GM19324 (cell line): Measurements from ENCODE around the gene NDUFB10.

Source experiments
- ATAC-seq: cut with Tn5 transposase; IDR thresholded peaks from one replicate; pipeline ENCODE4 v1.9.1; 2021; ENCODE audit warnings: mild to moderate bottlenecking, moderate library complexity; ENCODE audit not compliant: unreplicated experiment, low FRiP score

Gene NDUFB10

DNA sequence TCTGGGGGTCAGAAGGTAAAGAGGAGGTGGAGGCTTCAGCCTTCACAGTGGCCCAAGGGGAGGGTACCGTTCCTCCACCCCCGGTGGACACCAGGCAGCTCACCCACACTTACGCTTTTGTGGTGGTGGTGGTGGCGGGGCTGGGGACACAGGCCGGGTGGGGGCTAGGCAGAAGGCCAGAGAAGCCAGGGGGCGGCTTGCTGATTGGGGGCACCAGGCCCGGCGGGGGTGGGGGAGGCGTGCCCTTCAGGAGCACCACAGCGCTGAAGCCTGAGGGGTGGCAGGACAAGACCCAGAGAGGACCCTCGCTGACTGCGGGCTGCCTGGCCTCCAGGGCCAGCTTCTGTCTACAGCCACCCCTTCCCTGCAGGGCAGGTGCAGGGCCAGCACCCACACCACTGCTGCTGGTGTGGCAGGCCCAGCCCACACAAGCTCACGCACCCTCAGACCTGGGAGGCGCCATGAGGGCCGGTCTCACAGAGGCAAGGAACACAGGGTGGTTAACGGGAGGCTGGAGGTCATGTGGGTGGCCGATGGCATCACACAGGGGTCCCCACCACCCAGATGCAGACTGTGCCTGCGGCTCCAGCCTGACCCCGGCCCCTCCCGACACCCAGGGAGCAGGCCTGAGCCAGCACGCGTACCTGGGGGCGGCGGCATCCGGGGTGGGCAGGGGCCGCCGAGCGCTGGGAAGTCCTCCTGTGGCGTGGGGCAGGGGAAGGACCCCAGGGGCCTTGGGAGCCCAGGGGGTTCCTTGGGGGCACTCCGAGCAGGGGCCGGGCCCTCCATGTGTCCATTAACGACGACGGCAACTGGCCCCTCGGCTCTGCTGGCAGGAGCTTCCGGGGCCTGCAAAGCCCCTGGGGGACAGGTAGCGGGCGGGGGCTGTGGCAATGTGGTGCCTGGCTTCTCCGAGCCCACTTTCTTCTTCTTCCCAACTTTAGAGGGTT is 39.8 kb downstream of the NDUFB10 start:
- no peak for ATAC-seq

DNA sequence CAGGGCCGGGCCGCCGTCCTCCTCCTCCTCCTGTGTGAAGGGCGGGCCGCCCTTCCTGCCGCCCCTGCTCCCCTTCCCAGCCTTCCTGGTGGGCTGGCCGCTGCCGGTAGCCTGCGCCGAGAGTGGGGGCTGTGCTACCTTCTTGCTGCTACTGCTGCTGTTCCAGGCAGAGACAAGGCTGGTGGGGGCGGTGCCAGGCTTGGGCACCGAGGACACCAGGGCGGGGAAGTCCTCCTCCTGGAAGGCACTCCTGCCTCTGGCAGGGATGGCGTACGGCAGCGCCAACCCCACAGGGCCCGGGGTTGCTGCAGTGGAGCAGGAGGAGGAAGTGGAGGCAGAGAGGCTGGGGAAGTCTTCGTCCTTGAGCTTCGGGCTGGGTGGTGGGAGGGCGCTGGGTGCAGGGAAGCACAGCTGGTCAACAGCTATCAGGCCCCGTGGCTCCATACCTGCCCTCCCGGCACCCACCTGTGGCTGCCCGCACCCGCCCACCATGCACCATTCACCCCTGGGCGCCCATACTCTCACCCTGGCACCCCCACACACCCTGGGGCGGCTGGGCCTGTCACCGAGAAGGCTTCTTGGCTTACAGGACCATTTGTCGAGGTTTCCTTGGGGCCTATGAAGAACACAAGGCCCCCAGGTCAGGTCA is 40.7 kb downstream of the NDUFB10 start:
- ATAC-seq = no peak

DNA sequence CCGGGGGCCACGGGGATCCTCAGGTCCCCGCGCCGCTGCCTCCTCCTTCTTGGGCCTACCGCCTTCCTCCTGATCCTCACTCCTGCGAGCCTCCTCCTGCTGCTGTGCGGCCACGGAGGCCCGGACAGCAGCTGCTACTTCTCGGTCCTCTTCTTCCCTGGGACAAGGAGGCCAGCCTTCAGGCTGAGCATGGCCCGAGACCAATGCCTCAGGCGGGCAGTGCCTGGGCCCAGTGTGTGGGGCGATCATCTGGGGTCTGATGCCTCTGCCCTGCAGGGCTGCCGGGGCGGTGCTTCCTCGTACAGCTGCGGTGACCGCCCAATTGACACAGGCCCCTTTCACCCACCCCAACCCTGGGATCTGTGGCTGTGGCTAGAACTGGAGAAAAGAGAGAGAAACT is 41.7 kb downstream of the NDUFB10 start:
- ATAC-seq = no peak

DNA sequence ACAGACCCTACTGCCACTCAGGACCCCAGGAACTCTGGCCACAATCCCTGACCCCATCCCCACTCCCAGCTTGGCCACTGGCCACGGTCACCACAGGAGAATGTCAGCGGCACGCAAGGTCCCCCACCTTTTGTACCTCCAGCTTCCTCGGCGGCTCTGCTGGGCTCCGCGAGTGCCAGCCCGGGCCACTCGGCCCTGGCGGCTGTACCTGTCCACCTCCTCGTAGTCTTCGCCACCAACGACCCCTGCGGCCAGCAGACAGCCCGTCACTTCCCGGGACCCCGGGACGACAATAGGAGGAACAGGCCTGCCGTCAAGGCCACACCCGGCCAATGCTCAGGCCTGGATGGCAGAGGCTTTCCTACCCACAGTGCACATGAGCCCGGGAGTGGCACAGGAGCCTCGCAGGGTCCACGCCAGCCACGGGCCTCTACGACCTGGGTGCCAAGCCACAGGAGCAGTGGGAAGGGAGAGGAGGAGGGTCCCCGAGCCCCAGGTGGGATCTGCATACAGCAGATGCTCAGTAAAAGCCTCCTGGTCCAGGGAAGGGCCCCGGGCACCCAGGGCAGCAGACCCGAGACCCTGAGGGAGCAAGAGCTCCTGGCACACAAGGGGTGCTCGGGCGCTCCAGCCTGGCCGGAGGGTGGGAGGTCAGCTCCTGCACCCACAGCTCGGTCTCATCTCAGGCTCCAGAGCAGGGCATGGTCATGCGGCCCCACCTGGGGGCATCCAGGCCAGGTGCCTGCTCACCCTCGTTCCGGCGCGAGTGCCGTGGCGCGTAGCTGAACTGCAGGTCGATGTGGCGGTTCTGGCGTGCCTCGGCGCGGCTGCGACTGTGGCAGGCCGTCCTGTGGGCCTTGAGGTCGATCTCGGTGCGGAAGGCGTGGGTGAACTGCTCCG is 42.4 kb downstream of the NDUFB10 start:
- ATAC-seq = no peak

DNA sequence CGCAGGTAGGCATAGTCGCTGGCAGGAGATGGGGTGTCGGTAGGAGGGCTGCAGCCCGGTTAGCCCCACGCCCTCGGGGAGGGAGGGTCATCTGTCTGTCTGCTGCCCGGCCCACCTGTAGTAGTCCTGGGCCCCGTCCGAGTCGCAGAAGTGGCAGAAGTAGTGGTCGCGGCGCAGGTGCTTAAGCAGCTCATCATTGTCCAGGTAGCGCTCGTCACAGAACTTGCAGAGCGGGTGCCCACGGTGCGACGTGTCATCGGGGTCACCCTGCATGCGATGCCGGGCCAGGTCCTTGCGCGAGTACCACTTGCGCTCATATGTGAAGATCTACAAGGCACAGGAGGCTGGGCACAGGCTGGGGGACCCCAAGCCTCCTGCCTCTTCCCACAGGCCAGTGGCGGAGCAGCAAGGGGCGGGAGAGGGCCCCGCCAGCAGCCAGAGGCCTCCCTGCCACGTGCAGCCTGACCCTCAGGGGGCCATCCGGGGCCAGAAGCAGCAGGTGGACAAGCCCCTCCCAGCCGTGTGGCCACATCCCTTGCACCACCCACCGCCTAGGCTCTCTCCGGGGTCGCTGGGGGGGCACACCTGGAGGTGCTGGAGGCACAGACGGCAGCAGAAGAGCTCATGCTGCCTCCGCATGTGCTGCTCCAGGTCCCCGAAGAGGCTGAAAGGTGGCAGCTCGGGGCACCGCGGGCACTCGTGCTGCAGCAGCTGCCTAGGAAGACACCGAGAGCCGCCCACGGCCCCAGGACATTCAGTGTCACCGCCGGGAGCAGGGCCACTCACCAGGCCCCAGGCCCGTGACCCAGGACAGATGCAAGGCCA is 43.3 kb downstream of the NDUFB10 start:
- ATAC-seq = no peak

DNA sequence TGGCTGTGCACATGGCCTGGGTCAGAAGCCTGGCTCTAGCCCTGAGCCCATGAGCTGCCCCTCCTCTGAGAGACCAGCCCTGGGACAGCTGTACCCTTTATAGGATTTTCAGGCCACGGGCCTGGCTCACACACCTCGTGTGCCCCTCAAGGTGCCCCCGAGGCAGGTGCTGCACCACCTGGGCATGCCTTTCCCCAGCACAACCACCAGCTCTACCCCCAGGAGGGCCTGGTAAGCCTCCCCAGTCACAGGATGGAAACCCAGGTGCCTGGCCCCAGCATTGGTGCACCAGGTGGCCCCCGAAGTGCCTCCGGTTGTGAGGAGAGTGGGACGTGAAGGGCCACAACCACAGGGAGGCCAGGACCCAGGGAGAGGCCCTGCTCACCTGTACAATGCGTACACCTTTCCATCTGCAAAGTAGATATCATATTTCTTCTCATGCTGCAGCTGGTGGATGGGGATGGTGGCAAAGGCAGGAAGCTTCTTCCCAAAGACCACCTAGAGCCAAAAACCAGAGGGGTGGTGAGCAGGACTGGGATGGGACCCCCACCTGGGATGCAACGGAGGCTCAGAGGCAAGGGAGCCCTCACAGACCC is 44.0 kb downstream of the NDUFB10 start:
- ATAC-seq = no peak

DNA sequence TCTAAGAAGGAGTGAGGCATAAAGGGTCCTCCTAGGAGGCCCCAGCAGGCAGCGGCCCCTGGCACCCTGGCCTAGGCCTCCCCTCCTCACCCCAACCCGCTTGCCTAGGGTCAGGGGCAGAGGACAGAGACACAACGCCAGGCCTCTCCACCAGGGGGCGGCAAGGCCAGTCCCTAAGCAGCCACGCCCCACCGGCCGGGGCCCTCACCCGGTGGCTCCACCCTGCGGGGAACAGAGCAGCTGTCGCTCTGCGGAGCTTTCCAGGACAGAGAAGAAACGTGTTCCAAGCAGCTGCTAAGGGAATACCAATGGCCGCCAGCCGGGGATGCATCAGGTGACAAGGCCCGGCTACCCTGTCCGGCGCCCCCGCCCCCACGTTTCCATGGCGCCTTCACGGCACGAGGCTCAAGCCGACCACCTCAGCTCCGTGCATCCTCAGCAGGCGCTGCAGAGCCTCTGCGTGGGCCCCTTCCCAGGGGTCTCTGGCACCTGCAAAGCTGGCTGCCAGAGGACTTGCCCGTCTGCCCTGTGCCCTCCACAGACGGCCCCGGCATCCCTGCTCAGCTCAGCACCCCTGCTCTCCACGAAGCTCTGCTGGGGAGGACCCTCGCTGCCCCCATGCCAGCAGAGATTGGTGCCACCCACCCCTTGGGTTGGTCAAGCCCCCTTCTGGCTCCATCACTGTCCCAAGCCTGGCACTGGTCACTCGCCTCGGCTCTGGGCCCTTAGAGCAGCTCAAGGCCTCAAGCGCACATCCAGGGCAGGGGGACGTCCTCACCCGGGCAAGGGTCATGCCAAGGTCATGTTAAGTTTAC is 44.7 kb downstream of the NDUFB10 start:
- peak; percentile 37 for ATAC-seq

DNA sequence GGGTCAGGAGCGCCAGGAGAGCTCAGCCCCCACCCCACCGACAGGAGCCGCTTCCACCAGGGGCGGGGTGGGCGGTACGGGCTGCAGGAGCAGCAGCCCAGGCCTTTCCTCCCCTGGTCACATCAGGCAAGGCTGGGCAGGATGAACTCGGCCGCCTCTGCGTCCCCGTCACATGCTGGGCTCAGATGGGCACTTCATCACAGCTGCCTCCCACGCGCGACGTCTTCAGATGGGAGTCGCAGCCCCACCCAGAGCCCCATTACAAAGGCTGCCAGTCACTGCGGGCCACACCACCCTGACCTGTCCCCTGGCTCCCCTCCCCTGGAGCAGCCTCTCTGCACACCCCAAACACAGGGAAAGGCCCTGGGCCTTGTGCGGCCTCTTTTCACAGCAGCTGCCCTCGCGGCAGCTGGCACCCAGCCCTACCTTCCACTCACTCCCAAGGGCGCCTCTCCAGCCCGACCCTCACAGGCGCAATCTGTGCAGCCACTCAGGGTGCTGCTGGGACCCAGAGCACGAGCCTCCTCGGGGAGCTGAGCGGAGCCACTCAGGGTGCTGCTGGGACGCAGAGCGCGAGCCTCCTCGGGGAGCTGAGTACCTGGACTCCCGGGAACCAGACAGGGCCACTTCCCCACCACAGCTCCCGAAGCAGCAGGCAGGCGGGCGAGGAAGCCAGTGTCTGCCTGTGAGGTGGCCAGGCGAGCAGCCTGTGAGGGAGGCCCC is 45.6 kb downstream of the NDUFB10 start:
- ATAC-seq = no peak

DNA sequence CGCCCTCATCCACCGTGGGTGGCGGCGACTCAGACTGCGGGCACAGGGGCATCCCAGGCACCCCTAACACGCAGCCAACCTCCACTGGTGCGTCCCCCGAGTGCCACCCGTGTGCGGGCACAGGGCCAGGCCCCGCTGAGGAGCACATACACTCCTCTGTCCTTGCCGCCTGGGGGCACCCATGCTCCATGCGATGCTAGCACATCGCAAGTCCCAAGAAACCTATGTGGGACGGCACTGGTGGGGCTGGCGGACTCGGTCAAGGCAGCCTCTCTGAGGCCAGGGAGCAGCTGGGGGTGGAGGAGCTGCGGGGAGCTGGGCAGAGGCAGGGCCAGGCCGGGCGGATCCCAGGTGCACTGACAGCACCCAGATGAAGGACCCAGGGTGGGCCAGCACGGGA is 46.3 kb downstream of the NDUFB10 start:
- no peak for ATAC-seq

DNA sequence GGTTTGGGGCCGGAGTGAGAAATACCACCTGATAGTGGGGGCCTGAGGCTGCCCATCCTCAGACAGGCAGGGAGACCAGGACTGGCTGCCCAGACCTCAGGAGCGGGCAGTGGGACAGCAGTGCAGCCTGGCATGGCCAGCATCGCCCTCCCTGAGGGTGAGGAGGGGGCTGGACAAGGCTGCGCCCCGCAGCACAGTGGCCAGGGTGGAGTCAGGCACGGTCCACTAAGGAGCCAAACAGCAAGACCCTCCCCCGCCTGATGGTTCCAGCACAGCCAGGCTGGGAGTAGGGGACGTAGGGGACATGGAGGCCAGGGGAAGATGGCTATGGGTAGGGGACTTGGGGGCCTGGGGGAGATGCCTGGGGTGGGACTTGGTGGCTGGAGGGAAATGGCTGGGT is 47.0 kb downstream of the NDUFB10 start:
- no peak for ATAC-seq

DNA sequence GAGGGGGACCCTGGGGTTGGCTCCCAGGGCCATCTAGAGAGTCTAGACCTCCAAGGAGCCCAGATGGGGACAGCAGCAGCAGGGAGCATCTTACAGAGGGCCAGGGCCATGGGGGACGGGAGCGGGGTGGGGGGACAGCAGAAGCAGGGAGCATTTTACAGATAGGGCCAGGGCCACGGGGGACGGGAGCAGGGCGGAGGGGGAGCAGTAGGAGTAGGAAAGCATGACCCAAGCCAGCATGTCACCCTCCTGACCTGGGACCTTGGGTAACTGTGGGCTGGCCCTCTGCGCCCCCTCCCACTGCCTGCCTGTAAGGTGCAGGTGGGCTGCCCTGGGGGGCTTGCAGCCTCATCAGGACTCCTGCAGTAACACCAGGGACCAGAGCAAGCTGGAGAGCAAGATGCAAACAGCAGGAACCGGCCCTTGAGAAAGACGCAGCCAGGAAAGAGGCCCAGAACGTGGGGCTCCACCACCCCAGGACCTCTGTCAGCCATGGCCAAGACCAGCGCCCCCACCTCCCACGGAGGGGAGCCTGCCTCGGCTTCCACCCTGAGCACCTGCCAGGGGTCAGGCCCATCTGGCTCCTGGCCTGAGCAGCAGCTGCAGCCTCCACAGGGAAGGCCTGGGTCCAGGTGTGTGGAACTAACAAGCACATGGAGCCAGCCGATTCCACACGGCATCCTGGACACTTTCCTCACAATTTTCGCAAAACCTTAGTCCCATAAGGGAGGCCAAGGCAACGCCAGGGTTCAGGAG is 47.9 kb downstream of the NDUFB10 start:
- no peak for ATAC-seq

DNA sequence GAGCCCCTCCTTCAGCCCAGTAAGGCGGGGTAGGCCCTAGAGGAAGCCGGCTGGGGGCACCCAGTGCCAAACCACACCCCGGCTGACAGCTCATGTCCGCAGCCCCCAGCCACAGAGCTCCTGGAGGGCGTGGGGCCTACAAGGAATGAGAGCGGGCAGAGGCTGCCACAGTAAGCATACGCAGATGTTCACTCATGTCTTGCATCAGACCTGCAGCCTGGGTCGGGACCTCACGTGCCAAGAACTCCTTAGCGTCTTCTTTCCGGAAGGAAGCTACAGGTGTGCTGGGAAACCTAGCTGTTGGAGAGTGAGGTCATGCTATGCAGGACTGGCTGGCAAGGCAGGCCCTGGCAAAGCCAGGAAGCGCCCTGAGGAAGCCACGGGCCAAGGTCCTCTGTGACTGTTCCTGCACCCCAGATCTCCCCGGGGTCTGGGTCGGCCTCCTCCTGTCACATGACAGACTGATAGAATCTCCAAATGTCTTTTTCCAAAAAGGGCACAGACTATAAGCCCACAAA is 48.7 kb downstream of the NDUFB10 start:
- no peak for ATAC-seq

DNA sequence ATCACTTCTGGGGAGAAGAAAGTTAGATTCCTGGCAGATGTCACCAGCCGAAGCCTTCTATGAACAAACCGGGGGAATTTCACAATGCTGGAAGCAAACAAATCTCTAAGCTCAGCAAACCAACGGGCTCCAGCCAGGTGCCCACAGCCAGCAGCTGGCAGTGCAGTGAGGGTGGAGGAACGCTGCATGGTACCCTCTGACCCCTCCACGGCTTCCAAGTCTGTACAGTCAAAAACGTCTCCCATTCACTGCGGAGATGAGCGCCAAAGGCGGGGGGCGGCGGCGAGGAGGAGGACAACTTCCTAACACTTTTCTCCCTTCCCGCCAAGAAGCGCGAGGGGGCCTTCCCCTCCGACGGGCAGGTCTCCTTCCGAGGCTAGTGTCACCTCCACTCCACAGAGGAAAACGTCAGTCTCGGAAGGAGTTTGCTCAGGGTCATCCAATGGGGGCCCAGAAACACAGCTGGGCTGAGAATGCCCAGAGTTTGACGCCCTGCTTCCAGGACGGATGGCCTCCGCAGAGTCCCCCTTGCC is 49.4 kb downstream of the NDUFB10 start:
- no peak for ATAC-seq

DNA sequence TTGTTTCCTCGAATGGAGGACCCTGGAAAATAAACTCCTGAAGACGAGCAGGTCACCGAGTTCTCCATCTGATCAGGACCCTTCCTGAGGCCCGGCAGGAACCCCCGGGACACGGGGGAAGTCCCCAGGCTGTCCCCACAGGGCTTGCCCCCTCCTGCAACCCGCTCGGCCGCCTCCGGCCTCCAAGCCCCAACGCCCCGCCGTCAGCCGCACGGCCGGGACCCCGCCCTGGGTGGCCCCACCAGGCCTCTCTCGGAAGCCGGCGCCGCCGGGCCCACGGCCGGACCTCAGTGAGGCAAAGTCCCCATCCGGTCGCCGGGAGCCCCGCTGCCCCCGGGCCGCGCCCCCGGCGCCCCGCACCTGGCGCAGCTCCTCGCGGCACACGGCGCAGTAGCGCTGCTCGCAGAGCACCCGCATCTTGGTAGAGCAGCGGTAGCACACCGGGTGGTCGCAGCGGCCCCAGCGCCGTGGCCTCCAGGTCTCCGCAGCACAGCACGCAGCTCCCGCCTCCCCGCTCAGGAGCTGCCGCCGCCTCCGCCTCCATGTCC is 49.9 kb downstream of the NDUFB10 start:
- peak; percentile 41 for ATAC-seq

DNA sequence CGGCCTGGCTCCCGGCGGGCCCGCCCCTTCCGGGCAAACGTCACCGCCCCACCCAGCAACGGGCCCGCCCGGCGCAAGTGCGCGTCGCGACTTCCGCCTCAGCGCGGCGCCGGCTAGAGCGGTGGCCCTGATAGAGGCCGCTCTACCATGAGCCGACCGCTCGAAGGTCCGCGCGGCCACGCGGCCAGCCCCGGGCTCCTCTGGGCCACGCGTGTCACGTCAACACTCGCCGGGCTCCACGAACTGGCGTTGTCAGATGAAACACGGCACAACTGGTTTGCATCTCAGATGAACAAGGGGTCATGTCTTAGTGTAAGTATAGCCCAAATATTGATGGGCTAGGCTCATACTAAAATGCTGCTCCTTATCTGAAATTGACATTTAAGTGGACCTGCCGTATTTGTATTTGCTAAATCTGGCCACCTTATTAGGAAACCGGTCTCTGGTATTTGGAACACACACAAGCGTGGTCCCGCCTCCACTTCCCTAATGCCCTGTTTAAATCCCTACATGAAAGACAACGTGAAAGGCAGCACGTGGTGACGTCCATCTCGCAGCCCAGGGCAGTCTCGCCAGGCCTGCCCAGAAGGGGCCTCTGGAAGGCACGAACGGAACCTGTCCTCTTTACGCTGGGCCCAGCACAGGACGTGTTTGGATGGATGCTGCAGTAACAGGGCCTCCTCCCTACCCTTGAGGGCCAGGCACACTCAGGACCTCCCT is 50.6 kb downstream of the NDUFB10 start, which contains the start of gene ZNF598:
Gene ZNF598 (minus strand): TSS at position 31 of the 720 bp plus-strand sequence.
- peak; percentile 84 for ATAC-seq
